Neural cell (in vitro differentiated cells): Measurements from ENCODE around the gene SRP9. TPM values are rescaled to one million over a fixed set of nuclear protein-coding genes. Genes with fewer than 3 reads are reported as not detected.

Experiments used
- H2AFZ ChIP-seq: fragments of 200-600, 300-800 bp; sonication (generic), shearing (Covaris generic); 2 replicates; pipeline ENCODE4 v1.6.0; 2014; ENCODE audit warnings: low read depth, mild to moderate bottlenecking, antibody characterized with exemption, low read length, moderate library complexity
- H3F3A ChIP-seq: fragments of 200-600 bp; shearing (Covaris generic); 2 replicates; pipeline ENCODE4 v1.6.1; 2016; ENCODE audit warnings: mild to moderate bottlenecking, moderate library complexity, mixed read lengths, antibody characterized with exemption, low read length; ENCODE audit not compliant: insufficient read depth, poor library complexity, severe bottlenecking
- H3K27ac ChIP-seq: fragments of 200-600, 300-800 bp; sonication (generic), shearing (Covaris generic); 2 replicates; pipeline ENCODE4 v1.5.1; 2014; ENCODE audit warnings: mild to moderate bottlenecking, low read length, moderate library complexity
- H3K27me3 ChIP-seq: fragments of 300-800, 200-600 bp; sonication (generic), shearing (Covaris generic); 2 replicates; pipeline ENCODE4 v1.6.0; 2014; ENCODE audit warnings: mild to moderate bottlenecking, low read depth, low read length, moderate library complexity; ENCODE audit not compliant: insufficient read depth
- H3K36me3 ChIP-seq: fragments of 300-800, 200-600 bp; sonication (generic), shearing (Covaris generic); 2 replicates; pipeline ENCODE4 v1.5.1; 2014; ENCODE audit warnings: mild to moderate bottlenecking, antibody characterized with exemption, low read length, moderate library complexity; ENCODE audit not compliant: insufficient read depth
- H3K4me2 ChIP-seq: fragments of 300-800, 200-600 bp; sonication (generic), shearing (Covaris generic); 2 replicates; pipeline ENCODE4 v1.6.0; 2014; ENCODE audit warnings: mild to moderate bottlenecking, low read length
- H3K4me3 ChIP-seq: fragments of 300-800, 200-600 bp; sonication (generic), shearing (Covaris generic); 2 replicates; pipeline ENCODE4 v1.5.1; 2014; ENCODE audit warnings: mild to moderate bottlenecking, low read length, moderate library complexity
- H3K79me2 ChIP-seq: fragments of 200-600 bp; shearing (Covaris generic); replicated peaks from 2 replicates; pipeline ENCODE4 v1.6.0; 2014; ENCODE audit warnings: mild to moderate bottlenecking, low read length, moderate library complexity; ENCODE audit not compliant: insufficient read depth
- H3K9ac ChIP-seq: fragments of 300-800, 200-600 bp; sonication (generic), shearing (Covaris generic); 2 replicates; pipeline ENCODE4 v1.6.1; 2016; ENCODE audit warnings: mild to moderate bottlenecking, low read length, mixed read lengths
- H3K9me2 ChIP-seq: fragments of 200-600 bp; shearing (Covaris generic); 2 replicates; pipeline ENCODE4 v1.6.1; 2016; ENCODE audit warnings: mild to moderate bottlenecking, low read length, mixed read lengths; ENCODE audit not compliant: insufficient read depth
- H3K9me3 ChIP-seq: fragments of 200-600, 300-800 bp; sonication (generic), shearing (Covaris generic); 2 replicates; pipeline ENCODE4 v1.6.1; 2016; ENCODE audit warnings: mild to moderate bottlenecking, mixed run types, low read length, moderate library complexity, mixed read lengths
- H4K20me1 ChIP-seq: fragments of 200-600 bp; shearing (Covaris generic); 2 replicates; pipeline ENCODE4 v1.6.1; 2016; ENCODE audit warnings: mild to moderate bottlenecking, mixed run types; ENCODE audit not compliant: insufficient read depth
- CTCF ChIP-seq: fragments of 450-650 bp; IDR thresholded peaks from 2 replicates; pipeline ENCODE4 v1.5.1; 2014; ENCODE audit warnings: antibody characterized with exemption, mild to moderate bottlenecking, moderate library complexity; ENCODE audit not compliant: poor library complexity, severe bottlenecking
- EP300 ChIP-seq: fragments of 450-650 bp; conservative IDR thresholded peaks from 2 replicates; pipeline ENCODE4 v1.6.1; 2014; ENCODE audit warnings: antibody characterized with exemption, mild to moderate bottlenecking, moderate library complexity; ENCODE audit not compliant: poor library complexity, severe bottlenecking
- EZH2 ChIP-seq: fragments of 200-600, 300-800 bp; shearing (Covaris generic), sonication (generic); IDR thresholded peaks from 2 replicates; pipeline ENCODE4 v1.6.1; 2014; ENCODE audit warnings: antibody characterized with exemption, low read length, borderline replicate concordance, mild to moderate bottlenecking; ENCODE audit not compliant: insufficient read depth, poor library complexity, severe bottlenecking
- MXI1 ChIP-seq: fragments of 450-650 bp; conservative IDR thresholded peaks from 2 replicates; pipeline ENCODE4 v1.6.1; 2014; ENCODE audit warnings: antibody characterized with exemption, mild to moderate bottlenecking; ENCODE audit not compliant: poor library complexity, severe bottlenecking
- POLR2AphosphoS5 ChIP-seq: IDR thresholded peaks from 2 replicates; pipeline ENCODE4 v1.6.1; 2012
- RAD21 ChIP-seq: fragments of 450-650 bp; conservative IDR thresholded peaks from 2 replicates; pipeline ENCODE4 v1.6.1; 2014; ENCODE audit warnings: antibody characterized with exemption, mild to moderate bottlenecking, moderate library complexity
- REST ChIP-seq: IDR thresholded peaks from 2 replicates; pipeline ENCODE4 v1.6.1; 2012; ENCODE audit warnings: borderline replicate concordance
- SMC3 ChIP-seq: fragments of 450-650 bp; conservative IDR thresholded peaks from 2 replicates; pipeline ENCODE4 v1.6.1; 2014; ENCODE audit warnings: antibody characterized with exemption, mild to moderate bottlenecking, moderate library complexity; ENCODE audit not compliant: poor library complexity
- TAF1 ChIP-seq: IDR thresholded peaks from 2 replicates; pipeline ENCODE4 v1.6.1; 2012; ENCODE audit warnings: low read depth
- polyA plus RNA-seq: library from polyadenylated mRNA; depleted of rRNA; stranded (reverse); fragments of >200 nt; gene quantifications from 2 replicates; pipeline ENCODE4 v1.2.3, GENCODE V29; 2014

SRP9 gene
- polyA plus RNA-seq, 1 donor from 2014 or later = 1,838 TPM

GRCh38 chr1:225737866-225738265, 39.8 kb upstream of the SRP9 start:
- Histone ChIP-seq H3K4me3 (peak overlapping the region; percentile 21), H3K27ac (peak overlapping the region; percentile 9), H3K9ac (no peak overlapping the region), H4K20me1 (no peaks in the 10 kb centered on the region), H3K79me2 (no peaks in the 10 kb centered on the region), H3K9me3 (no peaks in the 10 kb centered on the region), H3K4me2 (no peak overlapping the region), H3K9me2 (no peaks in the 10 kb centered on the region), H3K36me3 (no peaks in the 10 kb centered on the region), H2AFZ (no peak overlapping the region), H3F3A (no peaks in the 10 kb centered on the region), H3K27me3 (no peaks in the 10 kb centered on the region)
- TF ChIP-seq TAF1 = no peak
- peak; percentile 45 for TF ChIP-seq EP300
- no peak for TF ChIP-seq REST
- TF ChIP-seq POLR2AphosphoS5 = peak; percentile 14
- TF ChIP-seq EZH2 = no peak

GRCh38 chr1:225738763-225739162, 38.9 kb upstream of the SRP9 start:
- no peaks in the 10 kb centered on the region for H3K36me3 ChIP-seq
- no peak overlapping the region for H2AFZ ChIP-seq
- no peak overlapping the region for H3K4me2 ChIP-seq
- H3K27ac ChIP-seq = no peak overlapping the region
- no peaks in the 10 kb centered on the region for H3K9me2 ChIP-seq
- H3F3A ChIP-seq = no peaks in the 10 kb centered on the region
- no peaks in the 10 kb centered on the region for H3K27me3 ChIP-seq
- no peak overlapping the region for H3K4me3 ChIP-seq
- H3K79me2 ChIP-seq = no peaks in the 10 kb centered on the region
- no peak for TF ChIP-seq EP300
- H4K20me1 ChIP-seq = no peaks in the 10 kb centered on the region
- H3K9me3 ChIP-seq = no peaks in the 10 kb centered on the region
- H3K9ac ChIP-seq = no peak overlapping the region

- no peak overlapping the region for H3K9ac ChIP-seq
- no peak overlapping the region for H2AFZ ChIP-seq
- H3K9me3 ChIP-seq = no peaks in the 10 kb centered on the region
- no peaks in the 10 kb centered on the region for H3K36me3 ChIP-seq
- no peaks in the 10 kb centered on the region for H3K9me2 ChIP-seq
- H3K79me2 ChIP-seq = no peaks in the 10 kb centered on the region
- H4K20me1 ChIP-seq = no peaks in the 10 kb centered on the region
- H3K4me2 ChIP-seq = no peak overlapping the region
- H3K27ac ChIP-seq = no peak overlapping the region
- no peak overlapping the region for H3K4me3 ChIP-seq
- no peaks in the 10 kb centered on the region for H3K27me3 ChIP-seq
- TF ChIP-seq RAD21 = no peak
- no peak for TF ChIP-seq MXI1
- no peak for TF ChIP-seq CTCF
- TF ChIP-seq EZH2 = no peak
- no peak for TF ChIP-seq REST
- TF ChIP-seq POLR2AphosphoS5 = no peak
- no peak for TF ChIP-seq EP300
- no peak for TF ChIP-seq SMC3
- TF ChIP-seq TAF1 = no peak
- H3F3A ChIP-seq = no peaks in the 10 kb centered on the region
These were observed 38.0 kb upstream of the SRP9 start for GRCh38 chr1:225739542-225740107.
